ENCODE measurements around the gene EHMT1. TPM values are rescaled to one million over a fixed set of nuclear protein-coding genes. Genes with fewer than 3 reads are reported as not detected.
A peak's percentile ranks its signal among the peaks of the same experiment; 100 is the strongest.

Gene EHMT1
- total RNA-seq, 6 experiments from 2014 or later = 26.8 to 51.9 (median 36.7) TPM

DNA sequence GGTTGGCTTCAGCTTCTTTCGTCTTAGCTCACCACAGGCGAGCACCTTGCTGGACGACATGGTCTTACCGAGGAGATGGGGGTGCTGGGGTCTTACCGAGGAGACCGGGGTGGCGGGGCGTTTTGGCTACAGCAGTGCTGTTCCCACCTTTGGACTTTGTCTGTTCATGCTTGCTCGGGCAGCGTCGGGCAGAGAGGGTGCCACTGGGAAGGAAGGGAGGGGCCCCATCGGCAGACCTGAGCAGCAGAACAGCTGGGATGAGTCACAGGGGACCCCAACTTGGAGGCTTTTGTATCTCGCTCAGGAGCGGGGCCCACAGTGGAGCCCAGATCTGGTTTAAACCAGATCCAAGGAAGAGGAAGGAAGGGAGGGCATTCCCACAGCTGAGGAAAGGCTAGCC lies 152.8 kb downstream of the EHMT1 start:
- Histone ChIP-seq H3K27me3 (no peaks in the 10 kb centered on the region), H3K36me3 (peaks cover 0 to 37% (median 11%) of the 10 kb centered on the region in 4 donors), H3K4me3 (no peak overlapping the region), H3K4me1 (peaks cover 0 to 2% (median 0%) of the 10 kb centered on the region in 4 donors), H3K27ac (no peak overlapping the region), H3K9me3 (no peaks in the 10 kb centered on the region)
- TF ChIP-seq, protein P1, sequence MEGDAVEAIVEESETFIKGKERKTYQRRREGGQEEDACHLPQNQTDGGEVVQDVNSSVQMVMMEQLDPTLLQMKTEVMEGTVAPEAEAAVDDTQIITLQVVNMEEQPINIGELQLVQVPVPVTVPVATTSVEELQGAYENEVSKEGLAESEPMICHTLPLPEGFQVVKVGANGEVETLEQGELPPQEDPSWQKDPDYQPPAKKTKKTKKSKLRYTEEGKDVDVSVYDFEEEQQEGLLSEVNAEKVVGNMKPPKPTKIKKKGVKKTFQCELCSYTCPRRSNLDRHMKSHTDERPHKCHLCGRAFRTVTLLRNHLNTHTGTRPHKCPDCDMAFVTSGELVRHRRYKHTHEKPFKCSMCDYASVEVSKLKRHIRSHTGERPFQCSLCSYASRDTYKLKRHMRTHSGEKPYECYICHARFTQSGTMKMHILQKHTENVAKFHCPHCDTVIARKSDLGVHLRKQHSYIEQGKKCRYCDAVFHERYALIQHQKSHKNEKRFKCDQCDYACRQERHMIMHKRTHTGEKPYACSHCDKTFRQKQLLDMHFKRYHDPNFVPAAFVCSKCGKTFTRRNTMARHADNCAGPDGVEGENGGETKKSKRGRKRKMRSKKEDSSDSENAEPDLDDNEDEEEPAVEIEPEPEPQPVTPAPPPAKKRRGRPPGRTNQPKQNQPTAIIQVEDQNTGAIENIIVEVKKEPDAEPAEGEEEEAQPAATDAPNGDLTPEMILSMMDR (IDR thresholded peaks at IDR 0.05) = no peak
- TF ChIP-seq POLR2A (IDR thresholded peaks at IDR 0.05) = no peak
- intact Hi-C loops (cut with DNase I) = loop anchor here in 1 of 2 donors (10.0 kb wide), 1 partner anchor 607 kb away; no protein-coding TSS in a partner anchor
- WGBS (ENCODE audit: insufficient coverage, low coverage, low lambda C conversion rate, missing lambda C conversion rate) = 62% methylated on average over 12 of the region's 14 CpGs
- no peak for DNase-seq
- ATAC-seq = peak in 2 of 4 donors; percentile 51 to 70

DNA sequence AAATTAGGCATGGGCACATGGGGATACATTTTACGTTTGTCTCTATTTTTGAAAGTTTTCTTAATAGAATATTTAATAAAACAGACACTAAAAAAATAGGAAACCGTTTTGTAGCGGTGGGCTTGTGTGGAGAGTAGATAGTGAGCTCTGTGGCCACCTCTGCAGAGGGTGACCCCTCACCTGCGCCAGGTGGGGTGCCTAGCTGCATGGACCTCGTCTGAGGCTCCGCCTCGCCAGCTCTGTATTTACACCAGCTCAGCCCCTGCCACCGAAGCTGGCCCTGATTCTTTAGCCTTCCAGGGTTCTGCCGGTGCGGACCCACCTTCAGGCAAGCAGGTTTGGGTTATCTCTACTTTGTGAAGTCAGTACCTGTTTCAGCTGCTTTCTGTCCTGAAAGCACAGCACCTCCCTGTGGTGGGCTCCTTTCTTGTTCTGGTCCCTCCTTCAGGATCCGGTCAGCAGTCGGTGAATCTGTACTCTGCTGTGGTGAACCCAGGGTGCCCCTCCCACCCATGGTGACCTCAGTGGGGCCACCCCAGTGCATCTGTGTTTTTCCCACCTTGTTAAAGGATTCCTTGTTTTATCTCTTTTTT lies 153.6 kb downstream of the EHMT1 start:
- no peak for TF ChIP-seq POLR2A (IDR thresholded peaks at IDR 0.05)
- TF ChIP-seq, protein P1 (IDR thresholded peaks at IDR 0.05) = peak in 2 of 4 donors; percentile 5 to 11
- Histone ChIP-seq H3K27ac (no peak overlapping the region), H3K27me3 (no peaks in the 10 kb centered on the region), H3K4me3 (no peak overlapping the region), H3K4me1 (peaks cover 0 to 2% (median 0%) of the 10 kb centered on the region in 4 donors), H3K9me3 (no peaks in the 10 kb centered on the region), H3K36me3 (peaks cover 0 to 37% (median 14%) of the 10 kb centered on the region in 4 donors)
- DNase-seq (no peak), ATAC-seq (no peak)
- intact Hi-C loops (cut with DNase I) = loop anchor here in 1 of 2 donors (10.0 kb wide), 1 partner anchor 608 kb away; no protein-coding TSS in a partner anchor
- WGBS (ENCODE audit: insufficient coverage, low coverage, low lambda C conversion rate, missing lambda C conversion rate) = 91% methylated on average over 3 of the region's 12 CpGs

DNA sequence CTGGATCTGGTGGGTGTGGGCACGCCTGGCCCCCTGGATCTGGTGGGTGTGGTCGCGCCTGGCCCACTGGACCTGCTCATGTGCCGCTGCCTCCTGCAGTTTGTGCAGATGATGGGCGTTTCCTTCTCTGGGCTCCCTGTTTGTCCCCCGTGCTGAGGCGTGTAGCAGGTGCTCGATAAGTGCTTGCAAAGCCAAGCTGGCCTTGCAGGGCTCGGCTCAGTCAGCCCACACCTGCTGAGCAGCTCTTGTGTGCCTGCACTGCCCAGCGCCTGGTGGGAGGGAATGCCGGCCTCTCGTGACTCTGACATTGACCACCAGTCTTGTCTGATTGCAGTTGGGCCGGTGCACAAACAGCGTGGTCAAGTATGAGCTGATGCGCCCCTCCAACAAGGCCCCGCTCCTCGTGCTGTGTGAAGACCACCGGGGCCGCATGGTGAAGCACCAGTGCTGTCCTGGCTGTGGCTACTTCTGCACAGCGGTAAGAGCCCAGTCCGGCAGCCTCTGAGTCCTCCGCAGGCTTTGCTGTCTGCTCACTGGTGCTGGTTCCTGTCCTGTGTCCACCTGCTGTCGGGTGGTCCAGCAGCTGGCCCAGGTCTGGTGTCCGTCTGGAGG lies 156.1 kb downstream of the EHMT1 start:
- no peak for TF ChIP-seq POLR2A (IDR thresholded peaks at IDR 0.05)
- TF ChIP-seq, protein P1 (IDR thresholded peaks at IDR 0.05) = no peak
- Histone ChIP-seq H3K4me3 (no peak overlapping the region), H3K27ac (no peak overlapping the region), H3K27me3 (no peaks in the 10 kb centered on the region), H3K36me3 (peaks cover 0 to 54% (median 21%) of the 10 kb centered on the region in 4 donors), H3K9me3 (no peaks in the 10 kb centered on the region), H3K4me1 (no peaks in the 10 kb centered on the region)
- 86% methylated on average over 4 of the region's 24 CpGs for WGBS (ENCODE audit: insufficient coverage, low coverage, low lambda C conversion rate, missing lambda C conversion rate)
- no peak for DNase-seq
- intact Hi-C loops (cut with DNase I) = loop anchor here in 1 of 2 donors (10.0 kb wide), 1 partner anchor 610 kb away; no protein-coding TSS in a partner anchor
- ATAC-seq = no peak

DNA sequence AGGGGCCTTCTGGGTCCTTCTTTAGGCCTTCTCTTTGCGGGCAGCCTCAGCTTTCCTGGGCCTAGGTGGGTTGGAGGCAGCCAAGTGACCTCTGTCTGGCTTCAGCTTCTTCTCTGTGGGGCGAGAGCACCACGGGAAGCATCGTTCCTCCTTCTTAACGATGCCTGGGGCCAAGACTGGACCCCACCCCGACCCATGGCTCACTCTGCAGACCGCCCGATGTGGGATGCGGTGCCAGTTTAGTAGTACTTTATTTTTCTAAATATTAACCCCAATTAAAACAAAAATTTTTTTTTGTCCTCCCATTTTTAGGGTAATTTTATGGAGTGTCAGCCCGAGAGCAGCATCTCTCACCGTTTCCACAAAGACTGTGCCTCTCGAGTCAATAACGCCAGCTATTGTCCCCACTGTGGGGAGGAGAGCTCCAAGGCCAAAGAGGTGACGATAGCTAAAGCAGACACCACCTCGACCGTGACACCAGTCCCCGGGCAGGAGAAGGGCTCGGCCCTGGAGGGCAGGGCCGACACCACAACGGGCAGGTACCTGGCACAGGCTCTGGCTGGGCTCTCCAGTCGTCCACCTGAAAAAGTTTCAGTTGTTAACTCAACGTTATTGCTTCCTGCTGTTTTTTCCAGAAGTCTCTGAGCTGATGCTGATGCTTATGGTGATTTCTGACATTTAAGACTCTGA lies 157.6 kb downstream of the EHMT1 start:
- no peak for TF ChIP-seq POLR2A (IDR thresholded peaks at IDR 0.05)
- TF ChIP-seq, protein P1 (IDR thresholded peaks at IDR 0.05) = no peak
- WGBS (ENCODE audit: insufficient coverage, low coverage, low lambda C conversion rate, missing lambda C conversion rate) = 92% methylated on average over 17 of the region's 22 CpGs
- DNase-seq = no peak
- Histone ChIP-seq H3K36me3 (peaks cover 0 to 51% (median 21%) of the 10 kb centered on the region in 4 donors), H3K4me3 (no peak overlapping the region), H3K9me3 (no peaks in the 10 kb centered on the region), H3K27me3 (no peaks in the 10 kb centered on the region), H3K4me1 (no peaks in the 10 kb centered on the region), H3K27ac (no peak overlapping the region)
- intact Hi-C loops (cut with DNase I) = loop anchor here in 1 of 2 donors (10.0 kb wide), 1 partner anchor 612 kb away; no protein-coding TSS in a partner anchor
- ATAC-seq = no peak

All from right lobe of liver (tissue), 6 donors.